ENCODE data around the gene ABCG8.
A peak's percentile ranks its signal among the peaks of the same experiment; 100 is the strongest.

The ABCG8 gene

DNA sequence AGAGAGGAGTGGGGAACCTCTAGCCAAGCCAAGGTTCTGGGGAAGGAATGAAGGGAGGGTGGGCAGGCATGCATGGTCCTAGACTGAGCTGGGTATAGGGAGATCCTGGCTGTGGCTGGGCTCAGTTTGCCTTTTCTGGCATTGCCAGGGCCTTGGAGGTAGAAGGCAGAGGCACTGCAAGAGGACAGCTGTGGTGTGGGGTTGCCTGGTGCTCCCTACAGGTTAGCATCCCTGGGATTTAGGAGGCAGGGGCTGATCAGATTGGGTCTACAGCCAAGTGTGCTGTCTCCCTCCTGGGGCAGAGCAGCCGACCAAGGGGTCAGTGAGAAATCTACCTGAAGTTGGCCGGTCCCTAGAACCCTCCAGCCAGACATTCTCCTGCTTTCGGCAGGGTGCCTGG lies 15.9 kb downstream of the ABCG8 start:
- no peaks in the 10 kb centered on the region for H3K36me3 ChIP-seq (ENCODE audit: insufficient read depth, low read length)
- H3K9me3 ChIP-seq (ENCODE audit: low read depth, low read length) = no peaks in the 10 kb centered on the region
- H3K4me3 ChIP-seq = no peak overlapping the region
- no peak overlapping the region for H3K9ac ChIP-seq (ENCODE audit: insufficient read length)
- no peak for DNase-seq (ENCODE audit: low read depth, low spot score)
- no peak overlapping the region for H3K27ac ChIP-seq
- TF ChIP-seq POLR2AphosphoS5 (IDR thresholded peaks at IDR 0.05; ENCODE audit: borderline replicate concordance, low read depth, low read length) (no peak), FOXP2 (optimal IDR thresholded peaks at IDR 0.05; ENCODE audit: control extremely low read depth, extremely low read length, insufficient read depth) (no peak), EZH2 (IDR thresholded peaks at IDR 0.05) (no peak)

GRCh38 chr2:43855292-43855691 lies 16.5 kb downstream of the ABCG8 start:
- no peak overlapping the region for H3K9ac ChIP-seq (ENCODE audit: insufficient read length)
- H3K36me3 ChIP-seq (ENCODE audit: insufficient read depth, low read length) = no peaks in the 10 kb centered on the region
- TF ChIP-seq EZH2 (IDR thresholded peaks at IDR 0.05) (no peak), POLR2AphosphoS5 (IDR thresholded peaks at IDR 0.05; ENCODE audit: borderline replicate concordance, low read depth, low read length) (no peak), FOXP2 (optimal IDR thresholded peaks at IDR 0.05; ENCODE audit: control extremely low read depth, extremely low read length, insufficient read depth) (no peak)
- no peak for DNase-seq (ENCODE audit: low read depth, low spot score)
- no peak overlapping the region for H3K4me3 ChIP-seq
- H3K27ac ChIP-seq = no peak overlapping the region
- no peaks in the 10 kb centered on the region for H3K9me3 ChIP-seq (ENCODE audit: low read depth, low read length)

DNA sequence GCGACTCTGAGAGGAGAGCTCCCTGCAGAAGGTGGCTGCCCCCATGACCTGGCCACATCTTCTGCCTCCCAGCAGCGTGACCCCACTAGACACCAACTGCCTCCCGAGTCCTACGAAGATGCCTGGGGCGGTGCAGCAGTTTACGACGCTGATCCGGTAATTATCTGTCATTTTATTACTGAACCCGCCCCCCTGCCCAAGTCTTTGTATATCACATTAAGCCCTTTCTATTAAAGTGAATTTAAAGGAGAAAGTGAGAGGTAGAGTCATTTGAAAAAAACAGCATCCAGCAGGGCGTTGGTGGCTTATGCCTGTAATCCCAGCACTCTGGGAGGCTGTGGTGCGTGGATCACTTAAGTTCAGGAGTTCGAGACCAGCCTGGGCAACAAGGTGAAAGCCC lies 33.4 kb downstream of the ABCG8 start:
- Histone ChIP-seq H3K4me3 (no peak overlapping the region), H3K27ac (no peak overlapping the region), H3K9me3 (ENCODE audit: low read depth, low read length) (no peaks in the 10 kb centered on the region), H3K9ac (ENCODE audit: insufficient read length) (no peak overlapping the region), H3K36me3 (ENCODE audit: insufficient read depth, low read length) (no peaks in the 10 kb centered on the region)
- no peak for DNase-seq (ENCODE audit: low read depth, low spot score)
- no peak for TF ChIP-seq POLR2AphosphoS5 (IDR thresholded peaks at IDR 0.05; ENCODE audit: borderline replicate concordance, low read depth, low read length)
- TF ChIP-seq FOXP2 (optimal IDR thresholded peaks at IDR 0.05; ENCODE audit: control extremely low read depth, extremely low read length, insufficient read depth) = no peak
- TF ChIP-seq EZH2 (IDR thresholded peaks at IDR 0.05) = no peak

DNA sequence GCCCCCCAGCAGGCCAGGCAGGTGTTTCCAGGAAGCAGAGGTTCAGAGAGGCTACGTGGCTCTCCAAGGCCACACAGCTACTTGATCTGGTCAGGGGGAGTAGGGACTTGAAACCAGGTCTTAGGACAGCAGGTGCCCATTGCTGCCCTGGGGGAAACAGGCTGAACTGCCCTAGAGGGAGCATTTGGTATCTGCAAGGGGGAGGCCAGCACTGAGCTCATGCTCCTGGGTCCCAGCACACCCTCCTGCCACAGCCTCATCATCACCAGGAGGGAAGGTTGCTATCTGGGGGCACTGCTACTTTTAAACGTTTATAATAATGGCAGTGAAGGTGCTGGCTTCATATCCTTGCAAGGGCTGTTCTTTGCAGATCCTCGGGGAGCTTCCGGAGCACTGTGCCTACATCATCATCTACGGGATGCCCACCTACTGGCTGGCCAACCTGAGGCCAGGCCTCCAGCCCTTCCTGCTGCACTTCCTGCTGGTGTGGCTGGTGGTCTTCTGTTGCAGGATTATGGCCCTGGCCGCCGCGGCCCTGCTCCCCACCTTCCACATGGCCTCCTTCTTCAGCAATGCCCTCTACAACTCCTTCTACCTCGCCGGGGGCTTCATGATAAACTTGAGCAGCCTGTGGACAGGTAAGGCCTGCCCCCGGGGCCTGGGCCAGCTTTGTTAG lies 36.1 kb downstream of the ABCG8 start:
- H3K36me3 ChIP-seq (ENCODE audit: insufficient read depth, low read length) = no peaks in the 10 kb centered on the region
- no peak for TF ChIP-seq FOXP2 (optimal IDR thresholded peaks at IDR 0.05; ENCODE audit: control extremely low read depth, extremely low read length, insufficient read depth)
- no peak overlapping the region for H3K9ac ChIP-seq (ENCODE audit: insufficient read length)
- DNase-seq (ENCODE audit: low read depth, low spot score) = no peak
- H3K9me3 ChIP-seq (ENCODE audit: low read depth, low read length) = no peaks in the 10 kb centered on the region
- H3K27ac ChIP-seq = no peak overlapping the region
- H3K4me3 ChIP-seq = no peak overlapping the region

DNA sequence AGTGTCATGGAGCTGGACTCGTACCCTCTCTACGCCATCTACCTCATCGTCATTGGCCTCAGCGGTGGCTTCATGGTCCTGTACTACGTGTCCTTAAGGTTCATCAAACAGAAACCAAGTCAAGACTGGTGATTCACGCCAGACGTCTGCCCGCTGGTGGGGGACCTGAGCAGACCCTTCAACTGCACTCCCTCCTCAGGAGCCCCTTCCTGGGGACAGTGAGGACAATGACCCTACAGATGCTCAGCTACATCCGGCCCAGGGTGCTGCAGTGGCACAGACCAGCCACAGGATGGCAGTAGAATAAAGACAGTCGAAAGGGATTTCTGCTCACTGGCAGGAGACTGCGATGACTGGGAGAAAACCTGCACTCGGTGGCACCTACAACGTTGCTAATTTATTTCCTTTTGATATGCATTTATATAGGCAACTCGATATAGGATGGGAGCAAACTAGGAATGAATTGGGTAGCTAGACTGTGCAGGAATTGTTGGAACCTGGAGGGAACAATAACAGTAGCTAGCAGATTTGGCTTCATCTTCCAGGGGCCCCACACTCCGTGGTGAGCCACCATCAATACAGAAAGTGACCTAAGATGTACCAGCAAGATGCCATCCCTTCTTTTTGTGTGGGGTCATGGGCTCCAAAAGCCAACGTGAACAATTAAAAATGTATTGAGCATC lies 39.2 kb downstream of the ABCG8 start:
- DNase-seq (ENCODE audit: low read depth, low spot score) = peak; percentile 26
- no peaks in the 10 kb centered on the region for H3K36me3 ChIP-seq (ENCODE audit: insufficient read depth, low read length)
- H3K9ac ChIP-seq (ENCODE audit: insufficient read length) = no peak overlapping the region
- no peak overlapping the region for H3K27ac ChIP-seq
- H3K4me3 ChIP-seq = no peak overlapping the region
- no peaks in the 10 kb centered on the region for H3K9me3 ChIP-seq (ENCODE audit: low read depth, low read length)
- no peak for TF ChIP-seq POLR2AphosphoS5 (IDR thresholded peaks at IDR 0.05; ENCODE audit: borderline replicate concordance, low read depth, low read length)
- no peak for TF ChIP-seq FOXP2 (optimal IDR thresholded peaks at IDR 0.05; ENCODE audit: control extremely low read depth, extremely low read length, insufficient read depth)
- no peak for TF ChIP-seq EZH2 (IDR thresholded peaks at IDR 0.05)

DNA sequence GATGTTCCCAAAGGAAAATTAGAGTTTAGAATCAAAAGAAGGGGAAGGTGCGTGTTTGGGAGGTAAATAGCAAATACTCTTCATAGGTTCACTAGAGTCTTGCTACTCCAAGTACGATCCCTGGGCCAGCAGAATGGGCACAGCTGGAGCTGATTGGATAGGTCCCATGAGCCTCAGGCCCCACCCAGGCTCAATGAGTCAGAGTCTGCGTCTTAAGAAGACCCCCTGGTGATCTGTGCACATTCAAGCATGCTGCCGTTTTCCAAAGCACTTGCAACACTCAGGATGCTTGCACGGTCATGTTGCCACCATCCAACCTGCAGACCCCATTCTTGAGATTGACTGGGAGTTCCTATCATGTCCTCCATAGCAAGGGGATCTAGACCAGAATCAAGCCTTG lies 40.5 kb downstream of the ABCG8 start:
- peak; percentile 30 for DNase-seq (ENCODE audit: low read depth, low spot score)
- TF ChIP-seq EZH2 (IDR thresholded peaks at IDR 0.05) = no peak
- TF ChIP-seq FOXP2 (optimal IDR thresholded peaks at IDR 0.05; ENCODE audit: control extremely low read depth, extremely low read length, insufficient read depth) = no peak
- no peak for TF ChIP-seq POLR2AphosphoS5 (IDR thresholded peaks at IDR 0.05; ENCODE audit: borderline replicate concordance, low read depth, low read length)
- H3K4me3 ChIP-seq = no peak overlapping the region
- no peak overlapping the region for H3K9ac ChIP-seq (ENCODE audit: insufficient read length)
- no peak overlapping the region for H3K27ac ChIP-seq
- no peaks in the 10 kb centered on the region for H3K9me3 ChIP-seq (ENCODE audit: low read depth, low read length)
- H3K36me3 ChIP-seq (ENCODE audit: insufficient read depth, low read length) = no peaks in the 10 kb centered on the region

GRCh38 chr2:43880471-43880870 lies 41.7 kb downstream of the ABCG8 start:
- no peak for TF ChIP-seq EZH2 (IDR thresholded peaks at IDR 0.05)
- no peak for DNase-seq (ENCODE audit: low read depth, low spot score)
- Histone ChIP-seq H3K27ac (no peak overlapping the region), H3K9me3 (ENCODE audit: low read depth, low read length) (no peaks in the 10 kb centered on the region), H3K4me3 (no peak overlapping the region), H3K9ac (ENCODE audit: insufficient read length) (no peak overlapping the region), H3K36me3 (ENCODE audit: insufficient read depth, low read length) (peaks cover 11% of the 10 kb centered on the region; the same call in 1 of the 2 replicates)

DNA sequence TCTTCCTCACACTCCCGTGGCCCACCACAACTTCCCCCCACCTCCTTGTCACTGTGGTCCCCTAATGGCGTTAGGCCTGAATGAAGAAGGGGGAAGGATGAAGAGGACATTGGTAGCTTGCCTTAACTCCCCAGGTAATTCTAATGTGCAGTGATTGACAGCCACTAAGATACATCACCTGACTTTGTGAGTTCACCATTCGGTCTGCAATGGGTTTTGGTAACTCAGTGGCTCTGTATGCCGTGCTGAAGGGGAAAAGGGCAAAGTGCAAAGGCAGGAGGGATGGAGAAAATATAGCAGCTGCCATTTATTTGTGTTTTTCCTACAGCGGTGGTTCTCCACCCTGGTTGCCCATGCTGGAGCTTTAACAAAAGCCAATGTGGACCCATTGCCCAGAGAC lies 42.2 kb downstream of the ABCG8 start:
- no peaks in the 10 kb centered on the region for H3K9me3 ChIP-seq (ENCODE audit: low read depth, low read length)
- DNase-seq (ENCODE audit: low read depth, low spot score) = no peak

GRCh38 chr2:43882312-43882711 lies 43.5 kb downstream of the ABCG8 start:
- H3K9me3 ChIP-seq (ENCODE audit: low read depth, low read length) = no peaks in the 10 kb centered on the region
- no peak for DNase-seq (ENCODE audit: low read depth, low spot score)
- TF ChIP-seq POLR2AphosphoS5 (IDR thresholded peaks at IDR 0.05; ENCODE audit: borderline replicate concordance, low read depth, low read length) (no peak), EZH2 (IDR thresholded peaks at IDR 0.05) (no peak), FOXP2 (optimal IDR thresholded peaks at IDR 0.05; ENCODE audit: control extremely low read depth, extremely low read length, insufficient read depth) (no peak)
- no peak overlapping the region for H3K9ac ChIP-seq (ENCODE audit: insufficient read length)
- peaks cover 22% of the 10 kb centered on the region for H3K36me3 ChIP-seq (ENCODE audit: insufficient read depth, low read length)
- H3K4me3 ChIP-seq = no peak overlapping the region
- peak overlapping the region; percentile 45 for H3K27ac ChIP-seq

More for the DNA sequence above, 42.2 kb downstream of the ABCG8 start:
- Histone ChIP-seq H3K4me3 (no peak overlapping the region), H3K36me3 (ENCODE audit: insufficient read depth, low read length) (peaks cover 12% of the 10 kb centered on the region; the same call in 1 of the 2 replicates), H3K27ac (no peak overlapping the region), H3K9ac (ENCODE audit: insufficient read length) (no peak overlapping the region)
- TF ChIP-seq FOXP2 (optimal IDR thresholded peaks at IDR 0.05; ENCODE audit: control extremely low read depth, extremely low read length, insufficient read depth) (no peak), EZH2 (IDR thresholded peaks at IDR 0.05) (no peak), POLR2AphosphoS5 (IDR thresholded peaks at IDR 0.05; ENCODE audit: borderline replicate concordance, low read depth, low read length) (no peak)
